DND-41 (cell line): ENCODE measurements around the gene DCLK2.

ENCODE experiments used
- CTCF ChIP-seq: IDR thresholded peaks from 2 replicates; pipeline ENCODE4 v1.5.1; 2012; ENCODE audit warnings: borderline replicate concordance, low read length, moderate library complexity, mild to moderate bottlenecking; ENCODE audit not compliant: poor library complexity, severe bottlenecking; ENCODE audit errors: extremely low read depth
- EZH2 ChIP-seq: IDR thresholded peaks from 3 replicates; pipeline ENCODE4 v1.6.1; 2012; ENCODE audit warnings: borderline replicate concordance, low read depth, mild to moderate bottlenecking, moderate library complexity, low read length, inconsistent platforms; ENCODE audit not compliant: severe bottlenecking

- TF ChIP-seq CTCF (no peak), EZH2 (no peak)
These were observed 158.4 kb downstream of the DCLK2 start for GRCh38 chr4:150236626-150237025.
